Uterine smooth muscle cell (primary cell): Measurements from ENCODE around the gene PPIE. TPM values are rescaled to one million over a fixed set of nuclear protein-coding genes. Genes with fewer than 3 reads are reported as not detected.

Experiments used
- total RNA-seq: library from RNA; depleted of rRNA; stranded (reverse); fragments of >200 nt; gene quantifications from 2 replicates; pipeline ENCODE4 v1.2.3, GENCODE V29; 2014

Gene PPIE
- total RNA-seq = 36.2 and 44.4 TPM in 2 replicates

GRCh38 chr1:39738622-39739366 is at the start of gene PPIE:
PPIE (plus strand) TSS chr1:39738882; CDS start chr1:39738901, 19 bp downstream.

GRCh38 chr1:39691383-39692151 is 47.1 kb upstream of the PPIE start, which contains the start of gene HPCAL4:
HPCAL4 (minus strand) TSS chr1:39691433; CDS start chr1:39684603, 6,830 bp downstream.

GRCh38 chr1:39771022-39771532 is 32.4 kb downstream of the PPIE start, which contains the start of gene OXCT2:
OXCT2 (minus strand) TSS chr1:39771348; CDS start chr1:39771255, 93 bp downstream.

GRCh38 chr1:39788758-39789570 is 50.3 kb downstream of the PPIE start, which contains the start of gene BMP8B:
BMP8B (minus strand) TSS chr1:39788865; CDS start chr1:39788485, 380 bp downstream.

Other genes with a start within 250 kb of the PPIE start
- gene BMP8A, start 247.2 kb upstream of the PPIE start, total RNA-seq = 0.11 and 0.25 TPM in 2 replicates
- 190 and 263 TPM in 2 replicates for gene PABPC4, start 162.1 kb upstream of the PPIE start, total RNA-seq
- gene HEYL, start 99.2 kb upstream of the PPIE start, total RNA-seq = 0.12 TPM in 1 of 2 replicates, not detected in the other
- not detected in 2 replicates for gene NT5C1A, start 66.8 kb upstream of the PPIE start, total RNA-seq
- gene HPCAL4, start 47.4 kb upstream of the PPIE start, total RNA-seq = not detected in 2 replicates
- gene OXCT2, start 32.5 kb downstream of the PPIE start, total RNA-seq = 2.2 and 4.5 TPM in 2 replicates
- gene BMP8B, start 50.0 kb downstream of the PPIE start, total RNA-seq = under 0.01 TPM in 2 replicates
- gene TRIT1, start 144.6 kb downstream of the PPIE start, total RNA-seq = 35.0 and 35.4 TPM in 2 replicates
- 0.22 and 0.37 TPM in 2 replicates for gene MYCL, start 163.0 kb downstream of the PPIE start, total RNA-seq
- 4.9 and 5.9 TPM in 2 replicates for gene MFSD2A, start 216.3 kb downstream of the PPIE start, total RNA-seq